Right renal pelvis (tissue), 4 donors: ENCODE results near the gene KRT26. TPM values are rescaled to one million over a fixed set of nuclear protein-coding genes. Genes with fewer than 3 reads are reported as not detected.
"Not testable (repeated sequence)": the region's sequence is repeated elsewhere in the genome, so short reads cannot be mapped to it uniquely, and the experiment has no call there.

Source experiments
- DNase-seq, 4 donors: peaks; one replicate each; pipeline ENCODE4 v3.0.0-alpha.2; 2013; ENCODE audit warnings: low read depth in 4 of 4, low spot score in 3 of 4, missing footprints in 1 of 4
- polyA plus RNA-seq, 4 donors: library from polyadenylated mRNA; unstranded; fragments of 120-200 nt; gene quantifications; one replicate each; pipeline ENCODE4 v1.2.1, GENCODE V29; 2013; ENCODE audit not compliant: insufficient read length in 4 of 4

KRT26 gene
- polyA plus RNA-seq, 4 donors: not detected

GRCh38 chr17:40795019-40795667 lies 23.1 kb upstream of the KRT26 start:
- DNase-seq: no peak

GRCh38 chr17:40794466-40794865 lies 22.5 kb upstream of the KRT26 start:
- DNase-seq: no peak

GRCh38 chr17:40793832-40794231 lies 21.8 kb upstream of the KRT26 start:
- no peak for DNase-seq

GRCh38 chr17:40791787-40792436 lies 19.9 kb upstream of the KRT26 start:
- DNase-seq: peak in 2 of 4 donors; percentile 20 to 25

GRCh38 chr17:40791111-40791510 lies 19.1 kb upstream of the KRT26 start:
- no peak for DNase-seq

- no peak for DNase-seq
Observed at GRCh38 chr17:40782450-40782849, 10.4 kb upstream of the KRT26 start, which contains the start of gene KRT27. Gene KRT27 (minus strand): TSS chr17:40782550. CDS start chr17:40782493, 57 bp downstream.

- DNase-seq: no peak
Observed at GRCh38 chr17:40779181-40779909, 7.3 kb upstream of the KRT26 start.

GRCh38 chr17:40778461-40778860 lies 6.5 kb upstream of the KRT26 start:
- DNase-seq: no peak

- DNase-seq: no peak
Observed at GRCh38 chr17:40777971-40778370, 6.0 kb upstream of the KRT26 start.

GRCh38 chr17:40777459-40777858 lies 5.5 kb upstream of the KRT26 start:
- no peak for DNase-seq

GRCh38 chr17:40775945-40776344 lies 3.9 kb upstream of the KRT26 start:
- peak in 1 of 4 donors; percentile 9 for DNase-seq

GRCh38 chr17:40765657-40766056 lies 6.3 kb downstream of the KRT26 start:
- no peak for DNase-seq

GRCh38 chr17:40763752-40764151 lies 8.2 kb downstream of the KRT26 start:
- DNase-seq: no peak

GRCh38 chr17:40760105-40761016 lies 11.6 kb downstream of the KRT26 start:
- no peak for DNase-seq

- no peak for DNase-seq
Observed at GRCh38 chr17:40755231-40755630, 16.8 kb downstream of the KRT26 start, which contains the start of gene KRT25. Gene KRT25 (minus strand): TSS chr17:40755331. CDS start chr17:40755271, 60 bp downstream.

GRCh38 chr17:40753804-40754203 lies 18.2 kb downstream of the KRT26 start:
- no peak for DNase-seq

- no peak for DNase-seq
Observed at GRCh38 chr17:40751065-40751464, 20.9 kb downstream of the KRT26 start.

GRCh38 chr17:40750391-40750790 lies 21.6 kb downstream of the KRT26 start:
- no peak for DNase-seq

- DNase-seq: not testable (repeated sequence)
Observed at GRCh38 chr17:40748666-40749065, 23.3 kb downstream of the KRT26 start.

- DNase-seq: no peak
Observed at GRCh38 chr17:40738553-40738952, 33.4 kb downstream of the KRT26 start.
